PC-3 (cell line): ENCODE data around the gene RELA.

Experiments used
- EZH2 ChIP-seq: fragments of 300-600 bp; sonication (generic); IDR thresholded peaks from one replicate; pipeline ENCODE4 v1.6.1; 2017; ENCODE audit warnings: antibody characterized with exemption, mild to moderate bottlenecking, low read length; ENCODE audit not compliant: unreplicated experiment
- TF ChIP-seq, protein P1 (sequence below): fragments of 300-600 bp; sonication (generic); conservative IDR thresholded peaks from 2 replicates; pipeline ENCODE4 v1.5.1; 2017; ENCODE audit warnings: antibody characterized with exemption, low read depth, mild to moderate bottlenecking, low read length

DNA sequence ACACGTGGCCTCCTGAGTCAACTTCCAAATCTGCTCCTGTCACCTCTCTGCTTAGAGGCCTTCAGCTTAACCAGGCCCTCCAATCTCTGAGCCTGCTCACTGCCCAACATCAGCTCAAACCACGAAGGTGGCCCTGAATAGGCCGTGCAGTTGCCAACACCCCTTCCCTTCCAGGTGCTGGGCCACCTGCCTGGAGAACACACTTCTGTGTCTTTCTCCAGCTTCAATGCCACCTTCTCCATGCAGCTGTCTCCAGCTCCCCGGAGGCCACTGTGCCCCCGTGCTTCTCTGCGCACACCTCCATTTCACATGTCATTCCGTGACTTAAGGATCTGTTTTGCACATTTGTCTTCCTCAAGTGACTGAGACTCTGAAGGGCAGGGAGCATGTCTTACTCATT lies 5.3 kb downstream of the RELA start:
- TF ChIP-seq EZH2: no peak
- TF ChIP-seq, protein P1, sequence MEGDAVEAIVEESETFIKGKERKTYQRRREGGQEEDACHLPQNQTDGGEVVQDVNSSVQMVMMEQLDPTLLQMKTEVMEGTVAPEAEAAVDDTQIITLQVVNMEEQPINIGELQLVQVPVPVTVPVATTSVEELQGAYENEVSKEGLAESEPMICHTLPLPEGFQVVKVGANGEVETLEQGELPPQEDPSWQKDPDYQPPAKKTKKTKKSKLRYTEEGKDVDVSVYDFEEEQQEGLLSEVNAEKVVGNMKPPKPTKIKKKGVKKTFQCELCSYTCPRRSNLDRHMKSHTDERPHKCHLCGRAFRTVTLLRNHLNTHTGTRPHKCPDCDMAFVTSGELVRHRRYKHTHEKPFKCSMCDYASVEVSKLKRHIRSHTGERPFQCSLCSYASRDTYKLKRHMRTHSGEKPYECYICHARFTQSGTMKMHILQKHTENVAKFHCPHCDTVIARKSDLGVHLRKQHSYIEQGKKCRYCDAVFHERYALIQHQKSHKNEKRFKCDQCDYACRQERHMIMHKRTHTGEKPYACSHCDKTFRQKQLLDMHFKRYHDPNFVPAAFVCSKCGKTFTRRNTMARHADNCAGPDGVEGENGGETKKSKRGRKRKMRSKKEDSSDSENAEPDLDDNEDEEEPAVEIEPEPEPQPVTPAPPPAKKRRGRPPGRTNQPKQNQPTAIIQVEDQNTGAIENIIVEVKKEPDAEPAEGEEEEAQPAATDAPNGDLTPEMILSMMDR: no peak
